SK-N-SH treated with all-trans-retinoic acid at 6 μM for 48 hours (cell line): Measurements from ENCODE around the gene CYGB.

Experiments
- ATAC-seq: fragments of 200-7000 bp; cut with Tn5 transposase; 3 replicates; pipeline ENCODE4 v1.9.1; 2020; ENCODE audit warnings: mild to moderate bottlenecking, moderate library complexity
- BACH2 ChIP-seq: fragments of 250-450 bp; sonication (Bioruptor Pico); IDR thresholded peaks from 2 replicates; pipeline ENCODE4 v1.9.0; 2021; ENCODE audit warnings: mild to moderate bottlenecking, borderline replicate concordance
- CREB5 ChIP-seq: fragments of 250-450 bp; sonication (Bioruptor Pico); IDR thresholded peaks from 2 replicates; pipeline ENCODE4 v1.5.1; 2020; ENCODE audit warnings: low read depth, mild to moderate bottlenecking, moderate library complexity
- CSDC2 ChIP-seq: fragments of 250-450 bp; sonication (Bioruptor Pico); IDR thresholded peaks from 2 replicates; pipeline ENCODE4 v1.5.0; 2020; ENCODE audit warnings: mild to moderate bottlenecking, moderate library complexity
- CSRNP3 ChIP-seq: fragments of 250-450 bp; sonication (Bioruptor Pico); IDR thresholded peaks from 2 replicates; pipeline ENCODE4 v1.5.1; 2021; ENCODE audit warnings: mild to moderate bottlenecking, moderate library complexity
- ESRRG ChIP-seq: fragments of 250-450 bp; sonication (Bioruptor Pico); IDR thresholded peaks from 2 replicates; pipeline ENCODE4 v1.6.1; 2021; ENCODE audit warnings: mild to moderate bottlenecking
- GLIS3 ChIP-seq: fragments of 250-450 bp; sonication (Bioruptor Pico); IDR thresholded peaks from 2 replicates; pipeline ENCODE4 v1.5.0; 2020; ENCODE audit warnings: mild to moderate bottlenecking, moderate library complexity
- ISL1 ChIP-seq: fragments of 250-450 bp; sonication (Bioruptor Pico); IDR thresholded peaks from 2 replicates; pipeline ENCODE4 v2.1.2; 2022; ENCODE audit warnings: mild to moderate bottlenecking, moderate library complexity
- OSR1 ChIP-seq: fragments of 250-450 bp; sonication (Bioruptor Pico); IDR thresholded peaks from 2 replicates; pipeline ENCODE4 v1.8.0; 2022; ENCODE audit warnings: moderate library complexity, mild to moderate bottlenecking, inconsistent platforms
- PATZ1 ChIP-seq: fragments of 250-450 bp; sonication (Bioruptor Pico); IDR thresholded peaks from 2 replicates; pipeline ENCODE4 v1.8.0; 2020; ENCODE audit warnings: mild to moderate bottlenecking, moderate library complexity, borderline replicate concordance
- POU6F1 ChIP-seq: fragments of 250-450 bp; sonication (Bioruptor Pico); IDR thresholded peaks from 2 replicates; pipeline ENCODE4 v1.8.0; 2021; ENCODE audit warnings: low read depth, mild to moderate bottlenecking, moderate library complexity, borderline replicate concordance
- PPARA ChIP-seq: fragments of 250-450 bp; sonication (Bioruptor Pico); IDR thresholded peaks from 2 replicates; pipeline ENCODE4 v1.5.0; 2020; ENCODE audit warnings: mild to moderate bottlenecking, borderline replicate concordance
- RARB ChIP-seq: fragments of 250-450 bp; sonication (Bioruptor Pico); IDR thresholded peaks from 2 replicates; pipeline ENCODE4 v1.8.0; 2021; ENCODE audit warnings: mild to moderate bottlenecking, moderate library complexity
- SNAI2 ChIP-seq: fragments of 250-450 bp; sonication (Bioruptor Pico); IDR thresholded peaks from 2 replicates; pipeline ENCODE4 v1.5.0; 2020; ENCODE audit warnings: mild to moderate bottlenecking, moderate library complexity
- TCF4 ChIP-seq: fragments of 250-450 bp; sonication (Bioruptor Pico); IDR thresholded peaks from 2 replicates; pipeline ENCODE4 v1.8.0; 2021; ENCODE audit warnings: mild to moderate bottlenecking, moderate library complexity, borderline replicate concordance
- TSHZ2 ChIP-seq: fragments of 250-450 bp; sonication (Bioruptor Pico); IDR thresholded peaks from 2 replicates; pipeline ENCODE4 v1.5.0; 2020; ENCODE audit warnings: mild to moderate bottlenecking, moderate library complexity
- ZC3H10 ChIP-seq: fragments of 250-450 bp; sonication (Bioruptor Pico); IDR thresholded peaks from 2 replicates; pipeline ENCODE4 v1.5.1; 2021; ENCODE audit warnings: mild to moderate bottlenecking, moderate library complexity
- ZFP3 ChIP-seq: fragments of 250-450 bp; sonication (Bioruptor Pico); IDR thresholded peaks from 2 replicates; pipeline ENCODE4 v1.5.0; 2020; ENCODE audit warnings: mild to moderate bottlenecking, moderate library complexity
- ZNF565 ChIP-seq: fragments of 450-650 bp; formaldehyde crosslinking; conservative IDR thresholded peaks from 2 replicates; pipeline ENCODE4 v1.5.0; 2020; ENCODE audit warnings: low read depth, mild to moderate bottlenecking, moderate library complexity

CYGB gene

GRCh38 chr17:76538281-76538931 lies 897 bp upstream of the CYGB start:
- no peak for TF ChIP-seq BACH2 (CRISPR knock-in tag)
- TF ChIP-seq SNAI2 (CRISPR knock-in tag) = no peak
- no peak for TF ChIP-seq TCF4 (CRISPR knock-in tag)
- TF ChIP-seq POU6F1 (CRISPR knock-in tag) = no peak
- TF ChIP-seq GLIS3 (CRISPR knock-in tag) = no peak
- no peak for TF ChIP-seq PPARA
- TF ChIP-seq OSR1 (CRISPR knock-in tag) = no peak
- no peak for TF ChIP-seq ZC3H10 (CRISPR knock-in tag)
- TF ChIP-seq CSDC2 (CRISPR knock-in tag) = no peak
- TF ChIP-seq ISL1 (CRISPR knock-in tag) = no peak
- TF ChIP-seq RARB (CRISPR knock-in tag) = no peak
- no peak for TF ChIP-seq TSHZ2
- TF ChIP-seq CSRNP3 = no peak
- TF ChIP-seq ZFP3 = no peak
- no peak for TF ChIP-seq ESRRG
- TF ChIP-seq PATZ1 (CRISPR knock-in tag) = no peak
- ATAC-seq = no peak

- TF ChIP-seq PPARA (no peak), PATZ1 (CRISPR knock-in tag) (no peak), GLIS3 (CRISPR knock-in tag) (no peak), CREB5 (no peak), ISL1 (CRISPR knock-in tag) (no peak), ZFP3 (no peak), ZNF565 (CRISPR knock-in tag) (no peak), TCF4 (CRISPR knock-in tag) (no peak), CSRNP3 (no peak), SNAI2 (CRISPR knock-in tag) (no peak)
- no peak for ATAC-seq
Observed at GRCh38 chr17:76537288-76537577, 276 bp downstream of the CYGB start.
